ENCODE data around the gene KLRC3. TPM values are rescaled to one million over a fixed set of nuclear protein-coding genes. Genes with fewer than 3 reads are reported as not detected.
"Not testable (repeated sequence)": the region's sequence is repeated elsewhere in the genome, so short reads cannot be mapped to it uniquely, and the experiment has no call there.

The KLRC3 gene
- total and polyA plus RNA-seq, 10 of the 15 experiments (the other 5 are each of a cell fraction or from before 2014, with no cell fraction given): 0.09 to 0.22 (median 0.09) TPM; not detected in 7

DNA sequence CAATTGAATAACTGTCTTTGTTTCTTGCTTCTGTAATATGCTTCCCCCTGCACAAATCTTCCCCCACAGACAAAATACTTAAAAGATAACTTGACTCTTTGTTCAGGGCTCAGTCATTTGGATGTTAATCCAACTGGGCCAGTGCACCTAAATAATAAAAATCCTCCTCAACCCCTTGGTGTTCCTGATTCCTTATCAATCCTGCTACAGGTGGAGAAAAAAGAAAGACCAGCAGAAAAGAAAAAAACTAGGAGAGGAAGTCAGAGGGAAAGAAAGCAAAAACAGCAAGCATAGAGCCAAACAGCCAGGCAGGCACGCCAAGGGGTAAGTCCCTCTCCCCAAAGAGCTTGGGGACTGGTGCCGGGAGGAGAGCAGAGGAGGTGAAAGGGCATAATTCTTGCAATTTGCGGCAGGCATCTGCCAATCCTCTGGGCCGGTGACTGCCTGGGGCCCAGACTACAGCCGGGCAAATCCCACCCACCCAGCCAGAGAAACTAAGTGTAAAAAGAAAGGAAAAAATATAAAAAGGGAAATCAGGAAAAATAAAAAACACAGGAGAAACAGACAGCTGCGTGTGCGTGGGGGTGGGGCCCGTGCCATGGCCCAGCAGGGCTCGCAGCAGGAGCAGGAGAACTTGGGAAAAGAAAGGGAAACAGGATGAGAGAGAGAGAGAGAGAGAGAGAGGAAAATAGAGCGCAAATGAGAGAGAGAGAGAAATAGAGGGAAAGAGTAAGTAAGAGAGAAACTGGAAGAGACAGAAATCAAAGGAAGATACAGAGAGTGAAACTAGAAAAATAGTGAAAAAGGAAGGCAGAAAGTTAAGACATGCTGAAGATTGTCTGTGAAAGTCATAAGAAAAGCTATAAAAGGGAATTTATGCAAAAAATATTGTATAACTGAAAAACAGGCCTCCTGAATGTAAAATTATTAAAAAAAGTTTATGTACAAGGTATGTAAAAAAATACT, 51.9 kb downstream of the KLRC3 start:
- Histone ChIP-seq H3K4me1 (ENCODE audit: control insufficient read depth, insufficient read depth, low read length) (peaks cover 11% of the 10 kb centered on the region), H3K4me2 (ENCODE audit: control insufficient read depth, insufficient read depth) (no peak overlapping the region), H4K20me1 (ENCODE audit: control insufficient read depth, insufficient read depth) (no peaks in the 10 kb centered on the region), H3K36me3 (ENCODE audit: control insufficient read depth in 2 of 2, insufficient read depth in 2 of 2, low read length in 1 of 2) (no peaks in the 10 kb centered on the region; a peak in 1 of 4 replicates), H3K79me2 (ENCODE audit: control insufficient read depth, insufficient read depth, low read length) (no peaks in the 10 kb centered on the region), H2AFZ (ENCODE audit: control insufficient read depth, low read depth, low read length) (no peak overlapping the region), H3K4me3 (no peak overlapping the region), H3K9me3 (replicated peaks; ENCODE audit: control insufficient read depth, insufficient read depth, low read length) (peaks cover 6% of the 10 kb centered on the region; the same call in 2 of the 3 replicates), H3K9ac (ENCODE audit: control insufficient read depth, insufficient read depth, low read length) (no peak overlapping the region), H3K27me3 (replicated peaks in 1 of 2; ENCODE audit: control insufficient read depth in 2 of 2, insufficient read depth in 2 of 2, low read length in 1 of 2) (no peaks in the 10 kb centered on the region), H3K27ac (ENCODE audit: control insufficient read depth, insufficient read depth) (no peak overlapping the region)
- RAD21 ChIA-PET (ENCODE audit: unreplicated experiment): interaction anchor here (6.0 kb wide), 1 partner anchor 25 kb away, joined by 75 read pairs; no protein-coding TSS in a partner anchor
- WGBS (ENCODE audit: insufficient coverage, insufficient replicate concordance, low lambda C conversion rate, missing lambda C conversion rate): 70% methylated on average over 10 of the region's 10 CpGs
- SMC1A ChIA-PET (ENCODE audit: uncharacterized antibody, unreplicated experiment): interaction anchor here (2.3 to 6.5 kb wide), 3 partner anchors 27 to 192 kb away, joined by 21 to 51 read pairs (median 41); partner anchors contain the start of gene KLRC4
- CTCF ChIA-PET: interaction anchor here (1.2 to 4.0 kb wide), 2 partner anchors 37 to 43 kb away, joined by 3 to 30 read pairs; no protein-coding TSS in a partner anchor
- intact Hi-C loops (cut with micrococcal nuclease; ENCODE audit: unreplicated experiment) (no loop called here), in situ Hi-C loops (cut with MboI) (no loop called here)
- POLR2A ChIA-PET: interaction anchor here (0.7 kb wide), 1 partner anchor 631 kb away, joined by 3 read pairs; no protein-coding TSS in a partner anchor
- no peak for ATAC-seq
- FAIRE-seq: no peak
- BruUV-seq (replicated peaks): no TSS peak
- TF ChIP-seq SMC3 (IDR thresholded peaks at IDR 0.05; ENCODE audit: borderline replicate concordance, low read length) (no peak), EZH2 (IDR thresholded peaks at IDR 0.05; ENCODE audit: borderline replicate concordance, control insufficient read depth, low read depth, low read length) (no peak), RUNX3 (IDR thresholded peaks at IDR 0.05; ENCODE audit: low read length) (no peak), NFYA (IDR thresholded peaks at IDR 0.05; ENCODE audit: borderline replicate concordance, low read depth, low read length) (no peak), IKZF2 (IDR thresholded peaks at IDR 0.05) (no peak), POLR2AphosphoS2 (IDR thresholded peaks at IDR 0.05; ENCODE audit: low read depth, low read length) (no peak), ZSCAN29 (IDR thresholded peaks at IDR 0.05) (no peak), ZZZ3 (IDR thresholded peaks at IDR 0.05; ENCODE audit: control insufficient read depth, insufficient read length, low read depth) (no peak), KDM1A (IDR thresholded peaks at IDR 0.05; ENCODE audit: borderline replicate concordance) (no peak), RFX5 (IDR thresholded peaks at IDR 0.05; ENCODE audit: low read depth, low read length) (no peak), BACH1 (IDR thresholded peaks at IDR 0.05; ENCODE audit: borderline replicate concordance) (no peak), HCFC1 (IDR thresholded peaks at IDR 0.05; ENCODE audit: low read length) (no peak), STAT3 (IDR thresholded peaks at IDR 0.05; ENCODE audit: low read depth, low read length) (no peak)
- TF ChIP-seq, protein P1, sequence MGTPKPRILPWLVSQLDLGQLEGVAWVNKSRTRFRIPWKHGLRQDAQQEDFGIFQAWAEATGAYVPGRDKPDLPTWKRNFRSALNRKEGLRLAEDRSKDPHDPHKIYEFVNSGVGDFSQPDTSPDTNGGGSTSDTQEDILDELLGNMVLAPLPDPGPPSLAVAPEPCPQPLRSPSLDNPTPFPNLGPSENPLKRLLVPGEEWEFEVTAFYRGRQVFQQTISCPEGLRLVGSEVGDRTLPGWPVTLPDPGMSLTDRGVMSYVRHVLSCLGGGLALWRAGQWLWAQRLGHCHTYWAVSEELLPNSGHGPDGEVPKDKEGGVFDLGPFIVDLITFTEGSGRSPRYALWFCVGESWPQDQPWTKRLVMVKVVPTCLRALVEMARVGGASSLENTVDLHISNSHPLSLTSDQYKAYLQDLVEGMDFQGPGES (IDR thresholded peaks at IDR 0.05): no peak
- DNase-seq (ENCODE audit: low read depth, low spot score): no peak

DNA sequence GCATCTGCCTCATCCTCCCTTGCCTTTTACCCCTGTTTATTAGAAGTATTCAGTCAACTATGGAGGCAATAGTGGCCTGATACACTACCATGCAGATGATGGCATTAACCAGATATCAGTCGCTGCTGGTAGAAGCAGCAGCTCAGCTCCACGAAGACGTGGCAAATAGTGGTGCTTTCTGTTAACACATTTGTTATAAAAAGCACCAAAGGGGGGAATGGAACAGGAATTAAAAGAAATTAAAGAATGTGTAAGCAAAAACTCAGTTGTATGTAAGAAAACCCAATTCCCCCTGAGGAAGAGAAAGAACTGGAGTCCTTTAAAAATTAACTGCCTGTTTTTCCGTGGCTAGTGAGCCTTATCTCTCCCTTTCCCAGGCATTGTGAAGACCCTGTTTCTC, 52.7 kb downstream of the KLRC3 start:
- ATAC-seq; H3K4me2 ChIP-seq (ENCODE audit: control insufficient read depth, insufficient read depth); H2AFZ ChIP-seq (ENCODE audit: control insufficient read depth, low read depth, low read length); H3K36me3 ChIP-seq (ENCODE audit: control insufficient read depth in 2 of 2, insufficient read depth in 2 of 2, low read length in 1 of 2); H3K4me3 ChIP-seq; H3K79me2 ChIP-seq (ENCODE audit: control insufficient read depth, insufficient read depth, low read length); H3K9me3 ChIP-seq (replicated peaks; ENCODE audit: control insufficient read depth, insufficient read depth, low read length); in situ Hi-C loops (cut with MboI); FAIRE-seq; H3K27me3 ChIP-seq (replicated peaks in 1 of 2; ENCODE audit: control insufficient read depth in 2 of 2, insufficient read depth in 2 of 2, low read length in 1 of 2); DNase-seq (ENCODE audit: low read depth, low spot score); H3K9ac ChIP-seq (ENCODE audit: control insufficient read depth, insufficient read depth, low read length); H3K27ac ChIP-seq (ENCODE audit: control insufficient read depth, insufficient read depth); BruUV-seq (replicated peaks); H4K20me1 ChIP-seq (ENCODE audit: control insufficient read depth, insufficient read depth); intact Hi-C loops (cut with micrococcal nuclease; ENCODE audit: unreplicated experiment): not testable (repeated sequence)
- ChIA-PET SMC1A (ENCODE audit: uncharacterized antibody, unreplicated experiment) (interaction anchor here (0.8 to 6.5 kb wide), 6 partner anchors 8 to 193 kb away, joined by 3 to 67 read pairs (median 31); partner anchors contain the start of gene KLRC4), POLR2A (interaction anchor here (4.1 kb wide), 1 partner anchor 28 kb away, joined by 20 read pairs; no protein-coding TSS in a partner anchor), CTCF (interaction anchor here (1.0 to 4.0 kb wide), 9 partner anchors 19 to 350 kb away, joined by 3 to 35 read pairs (median 5); no protein-coding TSS in a partner anchor), RAD21 (ENCODE audit: unreplicated experiment) (interaction anchor here (1.0 to 6.0 kb wide), 5 partner anchors 21 to 196 kb away, joined by 3 to 75 read pairs (median 23); partner anchors contain the start of gene KLRC4)
- 73% methylated on average over 4 of the region's 4 CpGs for WGBS (ENCODE audit: insufficient coverage, insufficient replicate concordance, low lambda C conversion rate, missing lambda C conversion rate)
- peaks cover 17% of the 10 kb centered on the region for H3K4me1 ChIP-seq (ENCODE audit: control insufficient read depth, insufficient read depth, low read length)
